HG03139 (cell line): ENCODE data around the gene SCUBE2.

Experiments
- ATAC-seq: cut with Tn5 transposase; IDR thresholded peaks from one replicate; pipeline ENCODE4 v1.9.1; 2021; ENCODE audit not compliant: unreplicated experiment

SCUBE2 gene

DNA sequence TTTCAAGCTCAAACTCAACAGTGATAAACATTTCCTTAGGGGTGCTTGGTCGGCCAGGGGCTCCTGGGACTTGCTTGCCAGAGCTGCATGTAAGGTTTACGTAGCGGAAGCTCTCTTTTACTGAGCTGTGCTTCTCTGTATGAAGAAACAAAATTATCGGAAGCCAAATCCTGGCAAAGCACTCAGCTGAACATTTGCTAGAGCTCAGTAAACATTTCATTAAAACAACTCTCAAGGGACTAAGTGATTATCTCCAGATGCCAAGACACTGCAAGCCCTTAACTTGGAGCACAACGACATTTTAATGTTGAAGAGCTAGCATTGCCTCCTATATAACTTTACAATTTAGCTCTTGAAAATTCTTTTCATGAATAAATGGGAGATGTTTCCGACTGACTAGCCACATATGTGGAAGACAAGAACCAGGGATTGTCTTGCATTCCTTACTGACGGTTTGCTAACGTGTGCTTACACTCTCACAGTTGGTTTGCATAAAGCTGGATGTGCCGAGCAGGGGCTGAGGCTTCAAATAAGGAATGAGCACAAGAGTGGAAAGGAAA, 43.4 kb downstream of the SCUBE2 start:
- ATAC-seq = no peak

DNA sequence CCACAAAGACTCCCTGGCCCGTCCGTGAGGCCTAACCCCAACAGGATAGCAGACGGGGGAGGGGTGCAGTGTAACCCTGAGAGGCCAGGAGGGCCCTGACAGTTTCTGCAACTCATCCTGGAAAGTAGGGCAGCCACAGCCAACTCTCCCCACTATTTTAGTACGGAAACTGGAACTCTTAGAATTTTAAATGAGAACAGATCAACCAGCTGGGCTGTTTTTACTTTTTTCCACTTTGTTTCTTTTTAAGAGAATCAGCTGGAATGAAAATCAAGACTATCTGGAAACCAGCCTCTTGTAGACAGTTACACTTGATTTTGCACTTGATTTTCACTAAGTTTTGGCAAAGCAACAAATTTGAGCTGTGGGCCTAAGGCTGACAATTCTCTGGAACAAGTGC, 44.9 kb downstream of the SCUBE2 start:
- no peak for ATAC-seq

DNA sequence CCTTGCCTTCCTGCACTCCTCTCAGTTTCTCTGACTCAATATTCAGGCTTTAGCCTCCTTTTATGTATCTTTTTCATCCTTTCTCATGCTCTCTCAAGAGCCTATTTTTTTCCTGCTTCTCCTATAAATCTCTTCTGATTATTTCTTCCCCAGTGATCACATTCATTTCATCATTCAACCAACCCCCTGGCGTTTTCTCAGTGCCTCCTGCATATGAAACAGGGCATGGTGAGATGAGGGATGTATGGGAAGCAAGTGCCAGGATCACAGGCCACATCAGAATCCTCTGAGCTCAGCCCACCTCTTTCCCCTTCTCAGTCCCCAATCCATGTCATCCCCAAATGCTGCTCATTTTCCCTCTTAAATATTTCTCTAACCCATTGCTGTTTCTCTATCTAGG, 48.9 kb downstream of the SCUBE2 start:
- no peak for ATAC-seq

DNA sequence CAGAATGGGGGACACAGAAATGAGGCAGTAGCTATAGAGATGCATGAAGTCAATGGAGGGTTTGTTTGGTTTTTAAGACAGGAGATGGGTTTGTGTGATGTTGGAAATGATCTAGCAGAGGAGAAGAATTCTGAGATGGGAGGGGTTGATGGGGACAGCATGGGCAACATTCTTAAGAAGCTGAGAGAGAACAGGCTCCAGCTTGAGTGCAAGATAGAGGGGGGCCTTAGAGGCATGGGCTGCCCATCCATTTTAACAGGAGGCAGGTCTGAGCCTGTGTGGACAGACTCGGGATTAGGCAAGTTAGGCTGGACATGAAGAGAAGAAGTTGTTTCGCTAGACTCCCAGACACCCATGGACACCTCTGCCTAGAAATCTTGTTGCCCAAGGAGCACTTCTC, 49.7 kb downstream of the SCUBE2 start:
- no peak for ATAC-seq

DNA sequence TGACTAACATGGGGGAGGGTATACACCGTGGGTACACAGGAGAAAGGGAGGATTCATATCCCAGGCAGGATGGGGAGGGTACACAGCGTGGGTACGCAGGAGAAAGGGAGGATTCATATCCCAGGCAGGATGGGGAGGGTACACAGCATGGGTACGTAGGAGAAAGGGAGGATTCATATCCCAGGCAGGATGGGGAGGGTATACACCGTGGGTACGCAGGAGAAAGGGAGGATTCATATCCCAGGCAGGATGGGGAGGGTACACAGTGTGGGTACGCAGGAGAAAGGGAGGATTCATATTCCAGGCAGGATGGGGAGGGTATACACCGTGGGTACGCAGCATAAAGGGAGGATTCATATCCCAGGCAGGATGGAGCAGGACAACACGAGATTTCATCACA, 51.0 kb downstream of the SCUBE2 start:
- ATAC-seq = no peak

DNA sequence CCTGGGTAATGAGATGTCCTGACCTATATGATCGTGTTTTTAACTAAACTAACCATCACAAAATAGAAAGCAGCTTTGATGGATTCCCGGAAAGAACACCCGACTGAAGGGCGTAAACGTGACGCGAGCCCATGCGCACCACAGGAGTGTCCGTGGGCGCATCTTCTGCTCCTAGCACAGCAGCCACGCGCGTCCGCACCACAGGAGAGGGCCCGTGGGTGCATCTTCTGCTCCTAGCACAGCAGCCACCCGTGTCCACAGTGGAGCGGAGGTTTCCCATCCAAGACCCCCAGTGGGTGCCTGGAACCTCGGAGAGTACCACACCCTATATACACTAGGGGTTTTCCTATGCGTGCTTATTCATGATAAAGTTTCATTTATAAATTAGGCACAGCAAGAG, 51.5 kb downstream of the SCUBE2 start:
- ATAC-seq = no peak

DNA sequence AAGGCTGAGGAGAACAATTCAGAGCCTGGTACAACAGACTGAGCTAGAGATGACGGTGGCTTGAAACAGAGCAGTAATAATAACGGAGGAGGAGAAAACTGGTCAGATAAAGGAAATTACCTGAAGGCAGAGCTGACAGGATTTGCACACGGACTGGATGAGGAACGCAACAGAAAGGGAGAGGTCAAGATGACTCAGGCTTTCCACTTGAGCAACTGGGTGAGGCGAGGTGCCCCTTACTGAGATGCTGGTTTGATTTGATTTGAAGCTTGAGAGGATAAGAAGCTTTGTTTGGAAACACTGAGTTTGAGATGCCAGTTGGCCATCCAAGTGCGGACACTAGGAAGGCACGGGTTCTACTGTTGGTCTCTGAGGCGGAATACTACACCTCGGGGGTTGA, 52.2 kb downstream of the SCUBE2 start:
- ATAC-seq = no peak

DNA sequence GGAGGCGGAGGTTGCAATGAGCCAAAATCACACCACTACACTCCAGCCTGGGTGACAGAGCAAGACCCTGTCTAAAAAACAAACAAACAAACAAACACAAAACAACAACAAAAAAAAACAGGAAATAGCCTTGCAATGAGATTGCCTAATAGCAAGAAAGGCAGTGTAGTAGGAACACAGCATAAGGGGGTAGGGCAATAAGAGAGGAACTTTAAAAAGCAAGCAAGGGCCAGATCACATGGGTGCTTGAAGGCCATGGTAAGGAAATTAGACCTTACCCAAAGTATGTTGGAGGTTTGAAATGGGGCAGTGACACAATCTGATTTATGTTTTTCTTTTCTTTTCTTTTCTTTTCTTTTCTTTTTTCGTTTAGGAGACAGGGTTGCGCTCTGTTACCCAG, 52.9 kb downstream of the SCUBE2 start:
- ATAC-seq = no peak

DNA sequence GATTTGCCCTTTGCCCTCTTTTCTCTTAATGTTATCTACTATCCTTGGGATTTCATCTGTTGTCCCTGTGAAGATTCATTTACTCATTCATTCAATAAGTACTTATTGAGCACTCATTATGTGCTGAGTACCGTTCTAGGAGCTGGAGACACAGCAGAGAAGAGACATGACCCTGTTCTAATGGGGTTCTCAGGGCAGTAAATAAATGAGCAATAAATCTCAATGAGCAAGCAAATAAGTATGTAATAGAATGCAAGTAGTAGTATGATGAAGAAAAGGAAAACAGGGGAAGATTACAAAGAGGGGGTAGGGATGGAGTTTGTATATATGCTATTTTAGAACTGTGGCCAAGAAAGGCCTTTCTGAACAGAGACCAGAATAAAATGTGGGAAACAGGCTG, 53.4 kb downstream of the SCUBE2 start:
- ATAC-seq = no peak

DNA sequence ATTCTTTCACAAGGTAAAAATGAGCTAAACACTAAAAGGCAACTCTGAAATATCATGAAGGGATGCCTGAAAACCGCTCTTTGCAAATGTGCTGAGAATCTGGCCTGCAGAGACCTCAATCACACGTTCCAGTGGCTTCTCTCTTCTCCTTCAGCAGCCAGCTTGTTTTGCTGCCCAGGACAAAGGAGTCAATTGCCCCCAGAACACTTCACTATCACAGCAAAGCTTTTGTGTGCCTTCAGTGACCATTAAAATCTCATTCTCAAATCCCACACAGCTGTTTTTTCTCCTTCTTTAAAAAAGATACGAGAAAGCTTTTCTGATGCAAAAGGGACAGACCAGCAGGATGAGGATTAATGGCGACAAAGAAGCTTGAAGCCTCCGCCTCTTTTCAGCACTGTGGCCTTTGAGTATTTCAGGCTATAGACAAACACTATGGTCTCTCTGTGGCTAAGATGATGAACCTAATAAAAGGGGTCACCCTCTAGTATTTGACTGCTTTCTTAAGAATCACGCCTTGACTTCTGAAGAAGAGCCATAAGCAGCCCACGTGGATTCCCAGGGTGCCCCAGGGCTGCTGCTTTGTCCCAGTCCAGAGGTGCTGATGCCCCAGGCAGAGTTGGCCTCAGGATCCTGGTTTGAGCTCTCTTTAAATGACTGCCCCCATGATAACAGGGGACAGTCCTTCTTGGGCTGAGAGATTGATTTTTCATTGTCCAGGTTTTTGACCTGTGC, 54.2 kb downstream of the SCUBE2 start:
- ATAC-seq = no peak

DNA sequence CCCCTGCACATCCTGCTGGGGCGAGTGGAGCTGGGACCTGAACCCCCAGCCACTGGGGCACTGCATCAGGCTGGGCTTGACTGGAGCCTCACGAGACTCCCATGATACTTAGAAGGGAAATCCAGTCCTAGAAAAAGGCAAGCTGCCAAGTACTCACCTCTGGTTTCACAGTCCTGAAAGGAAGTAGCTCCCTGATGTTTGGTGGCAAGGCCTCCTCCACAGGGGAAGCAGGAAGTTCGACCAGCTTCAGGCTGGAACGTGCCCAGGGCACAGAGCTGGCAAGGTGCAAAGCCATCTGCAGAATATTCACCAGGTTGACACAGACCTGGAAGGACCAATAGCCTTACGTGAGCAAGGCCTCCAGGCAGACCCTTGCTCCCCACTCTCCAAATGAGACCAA, 60.8 kb downstream of the SCUBE2 start:
- no peak for ATAC-seq

DNA sequence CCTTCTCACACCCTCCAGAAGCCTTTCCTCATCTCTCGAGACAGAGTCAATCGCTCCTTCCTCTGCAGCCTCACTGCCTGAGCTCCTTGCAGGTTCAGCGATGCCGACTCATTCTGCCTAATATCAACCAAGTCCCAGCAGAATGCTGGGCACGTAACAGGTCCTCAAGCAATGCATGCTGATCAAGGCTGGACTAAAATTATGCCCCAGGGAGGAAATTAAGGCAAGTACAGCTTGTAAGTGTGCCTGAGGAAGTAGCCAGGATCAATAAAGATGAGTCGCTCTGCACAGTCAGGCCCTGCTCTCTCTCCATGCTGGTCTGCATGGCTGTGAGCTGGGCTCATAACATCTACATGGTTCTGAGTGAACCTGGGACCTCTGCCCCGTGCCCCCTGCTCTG, 62.0 kb downstream of the SCUBE2 start:
- ATAC-seq = no peak

DNA sequence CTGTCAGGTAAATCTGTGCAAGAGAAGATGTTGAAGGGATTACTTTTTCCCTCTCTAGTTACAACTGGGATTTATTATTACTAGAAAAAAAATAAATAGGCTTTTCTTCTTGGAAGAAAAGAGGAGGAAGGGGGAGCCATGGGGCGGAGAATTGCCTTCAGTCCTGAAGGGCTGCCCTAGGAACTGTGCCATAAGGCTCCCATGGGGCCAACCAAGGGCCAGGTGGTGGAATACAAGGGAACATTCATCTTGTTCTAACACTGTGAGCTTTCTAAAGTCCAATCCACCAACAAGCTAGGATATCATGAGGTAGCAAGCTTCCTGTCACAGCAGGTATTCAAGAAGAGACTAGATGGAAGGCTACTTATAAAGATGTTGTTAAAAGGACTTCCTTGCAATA, 62.8 kb downstream of the SCUBE2 start:
- no peak for ATAC-seq

DNA sequence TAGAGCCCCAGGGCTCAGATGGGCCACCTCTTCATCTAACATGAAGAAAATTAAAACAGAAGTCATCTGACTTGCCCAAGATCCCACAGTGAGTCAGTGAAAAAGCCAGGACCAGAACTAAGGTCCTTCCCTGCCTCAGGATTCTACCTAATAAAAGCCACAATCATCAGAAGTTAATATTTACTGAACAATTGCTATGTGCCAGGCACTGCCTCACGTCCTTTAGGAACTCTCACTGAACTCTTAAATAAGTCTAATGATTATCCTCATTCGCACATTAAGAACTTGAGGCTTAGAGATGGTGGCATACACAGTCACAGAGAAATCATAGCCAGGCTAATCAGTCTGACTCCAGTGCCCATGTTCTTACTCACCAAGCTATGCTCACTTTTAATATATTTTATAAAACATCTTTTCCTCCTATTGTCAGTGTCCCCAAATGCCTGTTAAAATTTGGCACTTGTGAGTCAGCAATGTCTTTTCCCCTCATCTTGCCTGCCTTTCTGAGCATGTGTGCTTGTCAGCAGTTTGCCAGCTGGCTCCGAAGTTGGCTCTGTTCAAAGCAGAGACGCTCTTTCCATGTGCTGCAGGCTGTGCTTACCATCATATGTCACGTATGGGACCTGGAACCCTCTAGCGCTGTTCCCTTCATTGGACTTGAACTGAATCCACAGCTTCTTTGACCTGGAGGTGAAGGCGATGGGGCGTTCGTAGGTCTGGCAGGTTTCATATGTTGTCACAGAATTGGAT, 66.1 kb downstream of the SCUBE2 start:
- no peak for ATAC-seq

DNA sequence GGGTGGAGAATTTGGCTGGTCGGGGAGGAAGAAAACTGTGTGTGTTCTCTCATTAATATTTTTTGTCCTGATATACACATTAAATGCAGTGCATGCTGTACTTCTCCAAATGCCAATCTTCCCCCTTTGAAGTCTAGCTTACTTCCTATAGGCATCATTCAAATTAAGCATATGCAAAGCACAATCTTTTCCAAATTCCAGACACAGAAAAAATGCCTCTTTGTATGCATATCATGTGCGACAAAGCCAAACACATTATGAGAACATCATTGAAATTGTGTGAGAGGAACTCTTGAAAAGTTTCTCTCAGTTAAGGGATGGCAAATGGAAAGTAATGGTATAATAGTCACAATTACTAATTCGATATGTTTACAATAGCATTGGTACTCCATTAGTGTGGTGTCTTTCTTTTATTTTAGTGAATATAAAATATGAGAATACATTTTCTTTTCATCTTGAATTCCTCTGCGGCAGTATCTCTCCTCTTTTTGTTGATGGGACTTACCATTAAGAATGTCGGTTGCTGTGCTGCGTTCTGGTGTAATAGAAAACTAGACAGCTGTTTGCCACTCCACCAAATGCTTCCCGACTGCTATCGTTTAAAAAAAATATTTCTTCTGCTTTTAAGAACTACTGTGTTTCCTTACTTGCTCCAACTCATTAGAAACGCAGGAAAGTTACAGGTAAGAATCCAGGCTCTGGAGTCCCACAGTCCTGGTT, 68.3 kb downstream of the SCUBE2 start:
- ATAC-seq = no peak

DNA sequence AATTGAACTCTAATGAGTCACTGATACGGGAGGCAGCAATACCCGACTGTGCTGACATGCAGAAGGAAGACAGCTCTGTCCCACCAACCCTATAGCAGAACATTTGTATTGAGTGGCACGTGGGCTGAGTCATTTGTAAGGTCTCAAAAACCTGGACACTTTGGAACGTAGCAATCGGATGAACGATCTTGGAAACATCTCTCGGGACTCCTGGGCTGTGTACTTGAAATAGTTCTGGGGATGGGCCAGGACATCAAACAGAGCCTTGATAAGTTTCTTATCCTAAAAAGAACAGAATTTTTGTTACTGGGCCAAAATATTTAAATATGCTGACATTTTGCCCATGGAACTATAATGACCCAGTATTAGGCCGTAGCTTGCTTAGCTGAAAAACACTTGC, 70.5 kb downstream of the SCUBE2 start:
- ATAC-seq = no peak

DNA sequence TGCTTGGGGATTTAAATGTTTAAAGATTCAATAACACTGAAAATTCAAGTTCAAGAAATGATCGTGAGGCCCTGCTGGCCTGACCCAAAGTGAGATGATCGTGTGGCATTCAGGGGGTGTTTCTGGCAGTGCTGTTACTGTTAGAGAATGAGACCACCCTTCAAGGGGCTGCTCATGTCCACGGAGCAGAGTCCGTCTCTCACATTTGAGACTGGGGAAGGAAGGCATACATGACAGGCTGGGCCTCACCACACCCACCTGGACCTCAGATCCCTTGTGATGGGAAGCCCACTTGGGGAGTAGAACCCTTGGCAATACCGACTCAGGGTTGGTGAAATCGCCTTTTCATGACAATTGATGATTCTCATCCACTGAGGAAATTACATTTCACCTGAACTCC, 71.5 kb downstream of the SCUBE2 start:
- no peak for ATAC-seq

DNA sequence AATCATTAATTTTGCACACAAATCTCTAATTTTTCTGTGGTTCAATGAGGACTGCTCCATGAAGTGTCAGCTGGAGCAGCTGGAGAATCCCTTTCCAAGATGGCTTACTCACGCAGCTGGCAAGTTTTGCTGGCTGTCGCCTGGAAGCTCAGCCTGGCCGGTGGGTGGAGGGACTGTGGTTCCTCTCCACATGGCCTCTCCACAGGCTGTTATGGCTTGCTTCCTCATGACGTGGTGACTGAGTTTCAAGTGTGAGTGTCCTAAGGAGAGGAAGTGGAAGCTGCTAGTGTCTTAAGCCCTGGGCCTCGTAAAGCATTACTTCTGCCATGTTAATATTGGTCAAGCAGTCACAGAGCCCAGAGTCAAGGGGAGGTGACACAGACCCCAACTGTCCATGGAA, 73.6 kb downstream of the SCUBE2 start:
- no peak for ATAC-seq

DNA sequence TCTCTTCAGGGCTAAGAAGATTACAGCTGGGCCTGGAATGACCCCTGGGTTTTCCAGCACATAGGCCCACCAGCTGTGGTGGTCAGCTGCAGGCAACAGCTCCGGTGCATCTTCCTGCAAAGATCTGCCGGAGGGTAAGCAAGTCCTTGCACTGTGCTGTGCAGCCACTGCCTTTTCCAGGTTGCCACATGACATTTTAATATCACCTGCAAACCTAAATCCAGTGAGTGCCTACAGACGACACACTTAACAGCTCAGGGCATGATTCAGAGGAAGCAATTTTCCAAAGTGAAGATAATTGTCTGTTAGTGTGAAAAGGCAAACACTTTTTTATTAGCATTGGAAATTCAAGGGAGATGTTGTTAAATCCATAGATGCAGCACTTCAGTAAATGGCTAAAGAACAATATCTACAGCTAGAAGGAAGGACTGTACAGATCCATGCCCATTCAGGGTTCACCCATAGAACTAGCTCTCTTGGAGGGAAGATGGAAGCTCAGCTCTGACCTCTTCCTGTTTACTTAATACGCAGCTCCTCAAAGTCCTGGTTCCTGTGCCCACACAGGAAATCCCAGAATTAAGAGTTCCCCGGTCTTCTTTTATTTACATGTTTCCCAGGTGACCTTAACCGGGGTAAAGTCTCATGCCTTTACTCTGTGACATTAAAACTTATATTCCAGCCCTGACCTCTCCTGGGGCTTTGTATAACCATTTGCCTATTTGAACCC, 74.3 kb downstream of the SCUBE2 start:
- no peak for ATAC-seq

DNA sequence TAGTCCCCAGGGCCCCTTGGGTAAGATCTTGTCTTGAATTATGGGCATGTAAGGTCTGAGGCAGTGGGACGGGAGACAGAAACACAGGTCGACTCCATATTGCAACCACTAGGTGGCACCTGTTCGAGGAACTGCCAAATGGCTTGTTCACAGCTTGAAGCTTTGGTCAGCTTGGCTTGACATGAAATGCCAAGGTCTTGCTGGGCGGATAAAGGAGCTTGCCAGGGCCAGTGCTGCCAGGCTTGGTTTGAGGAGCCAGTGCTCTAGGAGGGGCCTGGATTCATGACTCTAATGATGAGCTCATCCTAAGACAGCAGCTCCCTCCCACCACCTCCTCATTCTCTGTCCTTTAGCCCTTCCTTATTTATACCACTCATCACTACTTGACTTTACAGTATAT, 75.7 kb downstream of the SCUBE2 start:
- no peak for ATAC-seq

DNA sequence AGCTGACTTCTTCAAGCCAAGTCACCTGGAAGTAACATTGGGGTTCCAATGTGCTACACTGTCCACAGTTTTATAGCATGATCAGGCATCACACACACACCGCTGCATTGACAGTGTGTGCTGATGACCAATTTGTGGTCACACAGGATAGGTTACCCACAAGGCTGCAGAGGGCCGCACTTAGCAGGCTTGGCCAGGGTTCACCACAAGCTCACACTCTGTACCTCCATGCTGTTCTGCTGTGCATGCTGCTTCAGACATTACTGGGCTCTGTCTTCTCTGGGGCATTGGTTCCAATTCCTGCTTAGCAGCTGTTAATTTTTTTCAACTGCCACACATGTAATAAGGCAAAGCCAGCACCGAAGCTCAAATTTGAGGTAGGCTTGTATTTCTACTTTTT, 76.6 kb downstream of the SCUBE2 start:
- ATAC-seq = no peak
